H1 (cell line): Measurements from ENCODE around the gene SH3GL1. TPM values are rescaled to one million over a fixed set of nuclear protein-coding genes. Genes with fewer than 3 reads are reported as not detected.

Experiments used
- BRCA1 ChIP-seq: IDR thresholded peaks from 2 replicates; pipeline ENCODE4 v1.6.1; 2012; ENCODE audit warnings: low read depth, low read length, improper control_type of control experiment
- CBX5 ChIP-seq: fragments of 300-800, 300-1000 bp; sonication (generic); IDR thresholded peaks from 2 replicates; pipeline ENCODE4 v1.7.1; 2016; ENCODE audit warnings: antibody characterized with exemption, low read length, low read depth
- CEBPB ChIP-seq: IDR thresholded peaks from 2 replicates; pipeline ENCODE4 v1.6.1; 2012; ENCODE audit warnings: low read depth, low read length
- CHD1 ChIP-seq: IDR thresholded peaks from 2 replicates; pipeline ENCODE4 v1.6.1; 2012; ENCODE audit warnings: low read depth, low read length, improper control_type of control experiment
- CTBP2 ChIP-seq: IDR thresholded peaks from 2 replicates; pipeline ENCODE4 v1.7.0; 2011; ENCODE audit warnings: borderline replicate concordance, mild to moderate bottlenecking, moderate library complexity, mixed read lengths, low read length; ENCODE audit not compliant: insufficient read depth, insufficient read length
- E2F6 ChIP-seq: IDR thresholded peaks from 2 replicates; pipeline ENCODE4 v1.6.1; 2012; ENCODE audit warnings: inconsistent platforms
- EZH2 ChIP-seq: fragments of 200-600 bp; sonication (generic); IDR thresholded peaks from 2 replicates; pipeline ENCODE4 v1.7.1; 2012; ENCODE audit warnings: low read depth, mild to moderate bottlenecking, moderate library complexity, low read length, inconsistent platforms; ENCODE audit not compliant: severe bottlenecking
- GTF2F1 ChIP-seq: IDR thresholded peaks from 2 replicates; pipeline ENCODE4 v1.6.1; 2012; ENCODE audit warnings: low read depth, low read length, improper control_type of control experiment, borderline replicate concordance
- JUND ChIP-seq: IDR thresholded peaks from 2 replicates; pipeline ENCODE4 v1.6.1; 2011; ENCODE audit warnings: mild to moderate bottlenecking, improper control_type of control experiment, low read length
- KDM4A ChIP-seq: IDR thresholded peaks from one replicate; pipeline ENCODE4 v1.7.1; 2012; ENCODE audit warnings: low read depth, mild to moderate bottlenecking, moderate library complexity, low read length, inconsistent platforms; ENCODE audit not compliant: severe bottlenecking
- MAFK ChIP-seq: IDR thresholded peaks from 2 replicates; pipeline ENCODE4 v1.6.1; 2012; ENCODE audit warnings: low read depth, mild to moderate bottlenecking, improper control_type of control experiment, low read length
- NANOG ChIP-seq: IDR thresholded peaks from 2 replicates; pipeline ENCODE4 v1.6.1; 2011; ENCODE audit warnings: low read length, low read depth, mild to moderate bottlenecking, inconsistent platforms; ENCODE audit not compliant: insufficient read depth, poor library complexity, severe bottlenecking
- PHF8 ChIP-seq: fragments of 200-600 bp; sonication (generic); conservative IDR thresholded peaks from 2 replicates; pipeline ENCODE4 v1.7.1; 2012; ENCODE audit warnings: low read depth, mild to moderate bottlenecking, inconsistent platforms, low read length, moderate library complexity
- POLR2A ChIP-seq, 2 experiments: IDR thresholded peaks; 1 replicate in 1 of 2; 2 replicates in 1 of 2; pipeline ENCODE4 v1.6.1; 2011; ENCODE audit warnings: low read depth in 2 of 2, low read length in 2 of 2, mild to moderate bottlenecking in 2 of 2; ENCODE audit errors: control extremely low read depth in 1 of 2
- POLR2AphosphoS5 ChIP-seq: IDR thresholded peaks from 2 replicates; pipeline ENCODE4 v1.6.1; 2011; ENCODE audit warnings: low read depth, low read length
- POU5F1 ChIP-seq: IDR thresholded peaks from 2 replicates; pipeline ENCODE4 v1.6.1; 2011; ENCODE audit warnings: low read depth, mild to moderate bottlenecking, low read length, moderate library complexity
- RNF2 ChIP-seq: fragments of 200-900, 300-1000 bp; sonication (generic); IDR thresholded peaks from 2 replicates; pipeline ENCODE4 v1.7.1; 2016; ENCODE audit warnings: borderline replicate concordance, low read depth, mild to moderate bottlenecking, antibody characterized with exemption, low read length; ENCODE audit not compliant: poor library complexity, severe bottlenecking; ENCODE audit errors: missing control alignments
- SAP30 ChIP-seq: fragments of 300-600 bp; sonication (generic); IDR thresholded peaks from 2 replicates; pipeline ENCODE4 v1.7.1; 2012; ENCODE audit warnings: low read length, moderate library complexity, mild to moderate bottlenecking, inconsistent platforms; ENCODE audit not compliant: insufficient read depth, insufficient replicate concordance
- SIN3A ChIP-seq, 2 experiments: IDR thresholded peaks in 1 of 2; conservative IDR thresholded peaks in 1 of 2; 2 replicates each; pipeline ENCODE4 v1.6.1; 2011 to 2012; ENCODE audit warnings: low read length in 2 of 2, improper control_type of control experiment in 1 of 2, low read depth in 1 of 2, mild to moderate bottlenecking in 1 of 2
- SIRT6 ChIP-seq: IDR thresholded peaks from one replicate; pipeline ENCODE4 v1.7.1; 2012; ENCODE audit warnings: low read length, inconsistent platforms
- SRF ChIP-seq: IDR thresholded peaks from 2 replicates; pipeline ENCODE4 v1.6.1; 2011; ENCODE audit warnings: mild to moderate bottlenecking, low read depth, low read length, moderate library complexity
- TAF7 ChIP-seq: optimal IDR thresholded peaks from 2 replicates; pipeline ENCODE3; 2011; ENCODE audit warnings: low read depth, mild to moderate bottlenecking, inconsistent platforms, low read length, moderate library complexity, borderline replicate concordance
- YY1 ChIP-seq: IDR thresholded peaks from 2 replicates; pipeline ENCODE4 v1.6.1; 2011; ENCODE audit warnings: low read depth, mild to moderate bottlenecking, low read length
- polyA plus RNA-seq, 7 experiments: library from polyadenylated mRNA; depleted of rRNA in 3 of 7; stranded (reverse) in 5 of 7; unstranded in 2 of 7; fragments of >200 nt in 5 of 7; fragments of 200-250 nt in 2 of 7; gene quantifications; 1 replicate in 5 of 7; 2 replicates in 1 of 7; 4 replicates in 1 of 7; pipeline versions ENCODE4 v1.2.1 to v1.2.3, GENCODE V29; 2011 to 2013; ENCODE audit warnings: missing spikeins in 2 of 7, mixed read lengths in 2 of 7
- total RNA-seq: library from RNA; stranded (reverse); fragmentation: NEBNext Ultra II Directional; extraction: Animal tissue kit (Norgen Biotek cat#: 25700); gene quantifications from 2 replicates; pipeline ENCODE4 v1.2.1, GENCODE V29; 2021

The SH3GL1 gene
- total and polyA plus RNA-seq, 2 of the 8 experiments (the other 6 are each of a cell fraction or from before 2014, with no cell fraction given) = 81.5 to 102 TPM

- TF ChIP-seq POU5F1 (no peak), CEBPB (no peak), PHF8 (peak; percentile 83), EZH2 (no peak), POLR2A (IDR thresholded peaks at IDR 0.05; ENCODE audit: control extremely low read depth in 1 of 2, low read depth in 2 of 2, low read length in 2 of 2) (no peak; a peak in 1 of 3 replicates), E2F6 (0 out of 2 replicates have a peak, but pooled peaks have one; percentile 23), TAF7 (peak; percentile 75), SIN3A (conservative IDR thresholded peaks at IDR 0.05 in 1 of 2, IDR thresholded peaks at IDR 0.05 in 1 of 2; ENCODE audit: low read depth in 1 of 2, low read length in 2 of 2) (peak; percentile 77 to 94; a peak in 2 of 4 replicates), RNF2 (no peak), YY1 (peak; percentile 25; the same call in 1 of the 2 replicates), SRF (no peak), MAFK (no peak), BRCA1 (peak; percentile 32; the same call in 1 of the 2 replicates), JUND (peak; percentile 13; the same call in 1 of the 2 replicates), NANOG (no peak), CTBP2 (no peak), POLR2AphosphoS5 (0 out of 2 replicates have a peak, but pooled peaks have one; percentile 48), KDM4A (peak; percentile 65), GTF2F1 (no peak), CBX5 (no peak), CHD1 (no peak), SIRT6 (no peak), SAP30 (no peak)
Measured at GRCh38 chr19:4400135-4400936, at the start of gene SH3GL1 (continued).
